H1 (cell line): ENCODE data around the gene SMARCC2. TPM values are rescaled to one million over a fixed set of nuclear protein-coding genes. Genes with fewer than 3 reads are reported as not detected.
A peak's percentile ranks its signal among the peaks of the same experiment; 100 is the strongest.

Source experiments
- CTCF ChIA-PET: fragments of 300-600 bp; sonication (Branson Sonifier 250); formaldehyde crosslinking; loops from one replicate; lab custom pipeline; 2021; ENCODE audit not compliant: partially characterized antibody; lab: Charles Lee
- POLR2A ChIA-PET: fragments of 300-600 bp; sonication (Branson Sonifier 250); formaldehyde crosslinking; loops from one replicate; lab custom pipeline; 2021; ENCODE audit warnings: inconsistent platforms; ENCODE audit not compliant: partially characterized antibody; lab: Charles Lee
- DNase-seq, 2 experiments: peaks; one replicate each; pipeline versions ENCODE4 v3.0.0 to v3.0.0-alpha.2; 2010 to 2022; ENCODE audit warnings: low spot score in 2 of 2, low read depth in 1 of 2, mixed read lengths in 1 of 2
- FAIRE-seq: peaks from 2 replicates; lab custom pipeline; 2011; peaks lifted over from hg19 to GRCh38; lab: Jason Lieb, UNC
- H2AFZ ChIP-seq: 2 replicates; pipeline ENCODE4 v1.8.1; 2012; ENCODE audit warnings: low read length, inconsistent platforms
- H2AK5ac ChIP-seq: 2 replicates; pipeline ENCODE4 v1.6.1; 2013; ENCODE audit warnings: low read depth, low read length
- H2BK120ac ChIP-seq: replicated peaks from 2 replicates; pipeline ENCODE3; 2013; ENCODE audit warnings: low read depth, low read length, inconsistent platforms
- H2BK12ac ChIP-seq: 2 replicates; pipeline ENCODE4 v1.6.1; 2013; ENCODE audit warnings: low read depth, low read length
- H2BK15ac ChIP-seq: 2 replicates; pipeline ENCODE4 v1.6.1; 2013; ENCODE audit warnings: low read length
- H2BK20ac ChIP-seq: 2 replicates; pipeline ENCODE4 v1.6.1; 2013; ENCODE audit warnings: low read length
- H2BK5ac ChIP-seq: 2 replicates; pipeline ENCODE4 v1.6.1; 2013; ENCODE audit warnings: low read depth, low read length
- H3K14ac ChIP-seq: 2 replicates; pipeline ENCODE4 v1.6.1; 2013; ENCODE audit warnings: inconsistent platforms; ENCODE audit not compliant: insufficient read length
- H3K18ac ChIP-seq: 2 replicates; pipeline ENCODE4 v1.6.1; 2013; ENCODE audit warnings: low read length; ENCODE audit errors: extremely low read depth
- H3K23ac ChIP-seq: 2 replicates; pipeline ENCODE4 v1.6.1; 2013; ENCODE audit warnings: inconsistent platforms; ENCODE audit not compliant: insufficient read length
- H3K23me2 ChIP-seq: 2 replicates; pipeline ENCODE4 v1.6.1; 2013; ENCODE audit warnings: low read depth, low read length
- H3K27ac ChIP-seq: 2 replicates; pipeline ENCODE4 v1.6.1; 2011; ENCODE audit warnings: low read depth, low read length, inconsistent platforms
- H3K27me3 ChIP-seq, 4 experiments: replicated peaks in 1 of 4; 1 replicate in 1 of 4; 2 replicates in 3 of 4; pipeline versions ENCODE4 v1.6.1 to v1.8.1; 2011 to 2013; ENCODE audit warnings: low read length in 3 of 4, mild to moderate bottlenecking in 3 of 4, inconsistent platforms in 2 of 4, mixed read lengths in 2 of 4, moderate library complexity in 1 of 4; ENCODE audit not compliant: control insufficient read depth in 3 of 4, insufficient read depth in 3 of 4; ENCODE audit errors: extremely low read depth in 1 of 4
- H3K36me3 ChIP-seq, 4 experiments: 2 replicates each; pipeline versions ENCODE4 v1.6.1 to v1.8.1; 2011 to 2013; ENCODE audit warnings: mild to moderate bottlenecking in 4 of 4, low read length in 3 of 4, moderate library complexity in 2 of 4, control low read depth in 1 of 4, inconsistent platforms in 1 of 4; ENCODE audit not compliant: insufficient read depth in 4 of 4, control insufficient read depth in 2 of 4
- H3K4ac ChIP-seq: replicated peaks from 2 replicates; pipeline ENCODE3; 2013; ENCODE audit warnings: low read length, low read depth, mixed read lengths, inconsistent platforms; ENCODE audit not compliant: insufficient read length
- H3K4me1 ChIP-seq, 4 experiments: replicated peaks in 1 of 4; 1 replicate in 1 of 4; 2 replicates in 3 of 4; pipeline versions ENCODE4 v1.6.1 to v1.8.1; 2011 to 2013; ENCODE audit warnings: low read length in 3 of 4, inconsistent platforms in 2 of 4, mixed read lengths in 1 of 4; ENCODE audit not compliant: insufficient read depth in 4 of 4, control insufficient read depth in 3 of 4
- H3K4me2 ChIP-seq, 2 experiments: 2 replicates each; pipeline versions ENCODE4 v1.6.1 to v1.8.1; 2011 to 2013; ENCODE audit warnings: low read depth in 2 of 2, low read length in 2 of 2, control low read depth in 1 of 2, inconsistent platforms in 1 of 2, mild to moderate bottlenecking in 1 of 2; ENCODE audit not compliant: insufficient read depth in 1 of 2
- H3K4me3 ChIP-seq, 4 experiments: fragments of 200-600, 300-600 bp in 1 of 4; sonication (generic), shearing (Covaris generic), sonication (Bioruptor Twin) in 1 of 4; 2 replicates each; pipeline versions ENCODE4 v1.5.1 to v1.8.1; 2011 to 2016; ENCODE audit warnings: low read length in 4 of 4, low read depth in 3 of 4, control low read depth in 2 of 4, inconsistent platforms in 2 of 4, mild to moderate bottlenecking in 2 of 4, mixed read lengths in 1 of 4, moderate library complexity in 1 of 4; ENCODE audit not compliant: insufficient read depth in 2 of 4; ENCODE audit errors: extremely low read depth in 1 of 4
- H3K56ac ChIP-seq: replicated peaks from 2 replicates; pipeline ENCODE3; 2013; ENCODE audit warnings: low read depth, mild to moderate bottlenecking, mixed read lengths, low read length, inconsistent platforms; ENCODE audit not compliant: insufficient read length
- H3K79me1 ChIP-seq: 2 replicates; pipeline ENCODE4 v1.6.1; 2013; ENCODE audit warnings: low read depth, low read length, control low read depth
- H3K79me2 ChIP-seq, 2 experiments: 2 replicates each; pipeline versions ENCODE4 v1.6.1 to v1.8.1; 2012 to 2013; ENCODE audit warnings: low read length in 2 of 2, mild to moderate bottlenecking in 2 of 2, inconsistent platforms in 1 of 2; ENCODE audit not compliant: insufficient read depth in 2 of 2, control insufficient read depth in 1 of 2
- H3K9ac ChIP-seq, 4 experiments: replicated peaks in 1 of 4; 1 replicate in 1 of 4; 2 replicates in 3 of 4; pipeline versions ENCODE4 v1.6.1 to v1.8.1; 2011 to 2013; ENCODE audit warnings: low read depth in 3 of 4, low read length in 3 of 4, control low read depth in 2 of 4, mild to moderate bottlenecking in 2 of 4, moderate library complexity in 2 of 4, inconsistent platforms in 1 of 4; ENCODE audit errors: extremely low read depth in 1 of 4
- H3K9me3 ChIP-seq, 2 experiments: 2 replicates each; pipeline versions ENCODE4 v1.6.1 to v1.8.1; 2012 to 2013; ENCODE audit warnings: mild to moderate bottlenecking in 2 of 2, moderate library complexity in 2 of 2, control low read depth in 1 of 2, inconsistent platforms in 1 of 2, low read depth in 1 of 2, low read length in 1 of 2, mixed read lengths in 1 of 2; ENCODE audit not compliant: insufficient read depth in 2 of 2
- H4K20me1 ChIP-seq, 2 experiments: replicated peaks in 1 of 2; 2 replicates each; pipeline versions ENCODE3 to v1.8.1; 2011 to 2013; ENCODE audit warnings: inconsistent platforms in 2 of 2, low read length in 2 of 2, mild to moderate bottlenecking in 1 of 2; ENCODE audit not compliant: insufficient read depth in 2 of 2, control insufficient read depth in 1 of 2
- H4K5ac ChIP-seq: 2 replicates; pipeline ENCODE4 v1.6.1; 2013; ENCODE audit warnings: low read length, low read depth, mixed read lengths, inconsistent platforms; ENCODE audit not compliant: insufficient read length
- H4K8ac ChIP-seq: 2 replicates; pipeline ENCODE4 v1.8.0; 2013; ENCODE audit warnings: mild to moderate bottlenecking, moderate library complexity, low read length, inconsistent platforms; ENCODE audit not compliant: insufficient read depth; ENCODE audit errors: extremely low read depth
- H4K91ac ChIP-seq: replicated peaks from 2 replicates; pipeline ENCODE3; 2013; ENCODE audit warnings: low read length, mixed read lengths, inconsistent platforms; ENCODE audit not compliant: insufficient read length
- CTCF ChIP-seq, 3 experiments: IDR thresholded peaks; 1 replicate in 2 of 3; 2 replicates in 1 of 3; pipeline versions ENCODE4 v1.5.1 to v1.6.1; 2011; ENCODE audit warnings: low read length in 3 of 3, mild to moderate bottlenecking in 3 of 3, inconsistent platforms in 2 of 3, low read depth in 1 of 3, moderate library complexity in 1 of 3; ENCODE audit not compliant: insufficient read depth in 1 of 3; ENCODE audit errors: control extremely low read depth in 1 of 3
- HDAC2 ChIP-seq, 2 experiments: fragments of 300-600 bp in 1 of 2; sonication (generic) in 1 of 2; IDR thresholded peaks; 2 replicates each; pipeline ENCODE4 v1.6.1; 2011 to 2012; ENCODE audit warnings: low read depth in 2 of 2, low read length in 2 of 2, mild to moderate bottlenecking in 2 of 2, moderate library complexity in 2 of 2, borderline replicate concordance in 1 of 2, inconsistent platforms in 1 of 2
- POLR2A ChIP-seq, 2 experiments: IDR thresholded peaks; 1 replicate in 1 of 2; 2 replicates in 1 of 2; pipeline ENCODE4 v1.6.1; 2011; ENCODE audit warnings: low read depth in 2 of 2, low read length in 2 of 2, mild to moderate bottlenecking in 2 of 2; ENCODE audit errors: control extremely low read depth in 1 of 2
- SP2 ChIP-seq: IDR thresholded peaks from 2 replicates; pipeline ENCODE4 v1.6.1; 2012; ENCODE audit warnings: mild to moderate bottlenecking, low read length, inconsistent platforms
- WGBS, 2 experiments: shearing (Covaris generic) in 1 of 2; methylation state at CpG; one replicate each; pipeline versions ENCODE4 v1.1.6 to v1.1.7; 2013 to 2015; ENCODE audit warnings: low lambda C conversion rate in 2 of 2, mixed read lengths in 2 of 2, inconsistent platforms in 1 of 2, low coverage in 1 of 2, missing lambda C conversion rate in 1 of 2; ENCODE audit not compliant: insufficient replicate concordance in 2 of 2, insufficient coverage in 1 of 2, insufficient read length in 1 of 2; ENCODE audit errors: extremely low coverage in 1 of 2, missing lambda C conversion rate in 1 of 2; 5-methylcytosine and 5-hydroxymethylcytosine counted together
- polyA plus RNA-seq, 7 experiments: library from polyadenylated mRNA; depleted of rRNA in 3 of 7; stranded (reverse) in 5 of 7; unstranded in 2 of 7; fragments of >200 nt in 5 of 7; fragments of 200-250 nt in 2 of 7; gene quantifications; 1 replicate in 5 of 7; 2 replicates in 1 of 7; 4 replicates in 1 of 7; pipeline versions ENCODE4 v1.2.1 to v1.2.3, GENCODE V29; 2011 to 2013; ENCODE audit warnings: missing spikeins in 2 of 7, mixed read lengths in 2 of 7
- total RNA-seq: library from RNA; stranded (reverse); fragmentation: NEBNext Ultra II Directional; extraction: Animal tissue kit (Norgen Biotek cat#: 25700); gene quantifications from 2 replicates; pipeline ENCODE4 v1.2.1, GENCODE V29; 2021
- TF ChIP-seq, protein P1 (sequence below): IDR thresholded peaks from 2 replicates; pipeline ENCODE4 v1.6.1; 2012; ENCODE audit warnings: inconsistent platforms
- TF ChIP-seq, protein P2 (sequence below): IDR thresholded peaks from 2 replicates; pipeline ENCODE4 v1.6.1; 2012; ENCODE audit warnings: low read length, inconsistent platforms

The SMARCC2 gene
- total and polyA plus RNA-seq, 2 of the 8 experiments (the other 6 are each of a cell fraction or from before 2014, with no cell fraction given), result 33.9 to 78.5 TPM

GRCh38 chr12:56162468-56163290 lies 26.6 kb downstream of the SMARCC2 start:
- H3K56ac ChIP-seq, result no peak overlapping the region
- H2AK5ac ChIP-seq, result no peak overlapping the region
- H3K18ac ChIP-seq, result no peak overlapping the region
- no peak overlapping the region for H2AFZ ChIP-seq
- no peak overlapping the region for H4K5ac ChIP-seq
- ChIA-PET POLR2A (interaction anchor here (0.7 to 15.6 kb wide), 22 partner anchors 9 to 237 kb away, joined by 3 to 656 read pairs (median 4); partner anchors contain the start of genes CNPY2, ERBB3, PA2G4 and RNF41), CTCF (interaction anchor here (0.7 to 6.8 kb wide), 14 partner anchors 11 to 1019 kb away, joined by 3 to 47 read pairs (median 4); partner anchors contain the start of genes COQ10A, ESYT1, MYL6B and RNF41)
- H2BK20ac ChIP-seq, result no peak overlapping the region
- H2BK12ac ChIP-seq, result no peak overlapping the region
- peaks cover 15% of the 10 kb centered on the region for H3K23me2 ChIP-seq
- 84% methylated on average over 11 of the region's 11 CpGs; no CpG with 5 or more reads in 1 of the 2 experiments for WGBS, 2 experiments
- no peak overlapping the region for H3K27ac ChIP-seq
- H3K79me1 ChIP-seq, result peaks cover 3% of the 10 kb centered on the region; the same call in 1 of the 2 replicates
- no peak overlapping the region for H2BK15ac ChIP-seq
- no peak overlapping the region for H4K8ac ChIP-seq
- H3K36me3 ChIP-seq, result peaks cover 34 to 76% (median 59%) of the 10 kb centered on the region in 4 experiments
- H3K9ac ChIP-seq, result no peak overlapping the region; a peak in 1 of 7 replicates
- FAIRE-seq, result no peak
- H3K23ac ChIP-seq, result no peak overlapping the region
- H3K4ac ChIP-seq, result no peak overlapping the region
- no peak overlapping the region; a peak in 1 of 4 replicates for H3K4me2 ChIP-seq
- H3K27me3 ChIP-seq, result no peaks in the 10 kb centered on the region
- peaks cover 3 to 25% of the 10 kb centered on the region in 2 experiments for H3K79me2 ChIP-seq
- no peak overlapping the region for H4K91ac ChIP-seq
- DNase-seq, result no peak
- H4K20me1 ChIP-seq, result peaks cover 11 to 23% of the 10 kb centered on the region in 2 experiments
- H2BK5ac ChIP-seq, result peak overlapping the region; percentile 63; the same call in 1 of the 2 replicates
- H3K4me3 ChIP-seq, result no peak overlapping the region
- H3K9me3 ChIP-seq, result no peaks in the 10 kb centered on the region
- H2BK120ac ChIP-seq, result no peak overlapping the region
- no peak overlapping the region for H3K14ac ChIP-seq
- peaks cover 3 to 28% (median 16%) of the 10 kb centered on the region in 4 experiments for H3K4me1 ChIP-seq
- TF ChIP-seq, protein P1, sequence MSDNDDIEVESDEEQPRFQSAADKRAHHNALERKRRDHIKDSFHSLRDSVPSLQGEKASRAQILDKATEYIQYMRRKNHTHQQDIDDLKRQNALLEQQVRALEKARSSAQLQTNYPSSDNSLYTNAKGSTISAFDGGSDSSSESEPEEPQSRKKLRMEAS, result 0 out of 2 replicates have a peak, but pooled peaks have one; percentile 29
- TF ChIP-seq, protein P2, sequence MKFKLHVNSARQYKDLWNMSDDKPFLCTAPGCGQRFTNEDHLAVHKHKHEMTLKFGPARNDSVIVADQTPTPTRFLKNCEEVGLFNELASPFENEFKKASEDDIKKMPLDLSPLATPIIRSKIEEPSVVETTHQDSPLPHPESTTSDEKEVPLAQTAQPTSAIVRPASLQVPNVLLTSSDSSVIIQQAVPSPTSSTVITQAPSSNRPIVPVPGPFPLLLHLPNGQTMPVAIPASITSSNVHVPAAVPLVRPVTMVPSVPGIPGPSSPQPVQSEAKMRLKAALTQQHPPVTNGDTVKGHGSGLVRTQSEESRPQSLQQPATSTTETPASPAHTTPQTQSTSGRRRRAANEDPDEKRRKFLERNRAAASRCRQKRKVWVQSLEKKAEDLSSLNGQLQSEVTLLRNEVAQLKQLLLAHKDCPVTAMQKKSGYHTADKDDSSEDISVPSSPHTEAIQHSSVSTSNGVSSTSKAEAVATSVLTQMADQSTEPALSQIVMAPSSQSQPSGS, result peak; percentile 16; the same call in 1 of the 2 replicates
- no peak for TF ChIP-seq HDAC2 (IDR thresholded peaks at IDR 0.05; ENCODE audit: borderline replicate concordance in 1 of 2, low read depth in 2 of 2, low read length in 2 of 2)
- TF ChIP-seq POLR2A (IDR thresholded peaks at IDR 0.05; ENCODE audit: control extremely low read depth in 1 of 2, low read depth in 2 of 2, low read length in 2 of 2), result peak; percentile 55 to 86
- no peak for TF ChIP-seq SP2
- no peak for TF ChIP-seq CTCF (IDR thresholded peaks at IDR 0.05; ENCODE audit: control extremely low read depth in 1 of 3, insufficient read depth in 1 of 3, low read depth in 1 of 3, low read length in 3 of 3)
